HG03159 (cell line): ENCODE results near the gene SLC25A5.
"Not testable (repeated sequence)": the region's sequence is repeated elsewhere in the genome, so short reads cannot be mapped to it uniquely, and the experiment has no call there.

ENCODE experiments used
- ATAC-seq: cut with Tn5 transposase; IDR thresholded peaks from one replicate; pipeline ENCODE4 v1.9.1; 2021; ENCODE audit warnings: mild to moderate bottlenecking, moderate library complexity; ENCODE audit not compliant: unreplicated experiment

Gene SLC25A5

GRCh38 chrX:119467842-119468550 lies at the start of gene SLC25A5:
SLC25A5 (plus strand) TSS chrX:119468444; CDS start chrX:119468516, 72 bp downstream.
- ATAC-seq, result peak; percentile 78

- ATAC-seq, result no peak
Measured at GRCh38 chrX:119419146-119419545, 49.1 kb upstream of the SLC25A5 start.

- ATAC-seq, result no peak
Measured at GRCh38 chrX:119419898-119420297, 48.3 kb upstream of the SLC25A5 start.

- no peak for ATAC-seq
Measured at GRCh38 chrX:119421016-119421705, 47.1 kb upstream of the SLC25A5 start.

- ATAC-seq, result no peak
Measured at GRCh38 chrX:119423631-119424030, 44.6 kb upstream of the SLC25A5 start.

GRCh38 chrX:119424999-119425398 lies 43.2 kb upstream of the SLC25A5 start:
- no peak for ATAC-seq

- ATAC-seq, result peak; percentile 74
Measured at GRCh38 chrX:119427024-119427794, 41.0 kb upstream of the SLC25A5 start.

GRCh38 chrX:119427795-119428185 lies 40.5 kb upstream of the SLC25A5 start:
- no peak for ATAC-seq

- ATAC-seq, result no peak
Measured at GRCh38 chrX:119429471-119429870, 38.8 kb upstream of the SLC25A5 start.

- not testable (repeated sequence) for ATAC-seq
Measured at GRCh38 chrX:119441295-119441694, 26.9 kb upstream of the SLC25A5 start.

GRCh38 chrX:119442286-119442685 lies 26.0 kb upstream of the SLC25A5 start:
- no peak for ATAC-seq

- ATAC-seq, result no peak
Measured at GRCh38 chrX:119453202-119453601, 15.0 kb upstream of the SLC25A5 start.

- no peak for ATAC-seq
Measured at GRCh38 chrX:119455264-119455663, 13.0 kb upstream of the SLC25A5 start.

- no peak for ATAC-seq
Measured at GRCh38 chrX:119459181-119459580, 9.1 kb upstream of the SLC25A5 start.

GRCh38 chrX:119465555-119465954 lies 2.7 kb upstream of the SLC25A5 start:
- no peak for ATAC-seq

GRCh38 chrX:119466970-119467369 lies 1.3 kb upstream of the SLC25A5 start:
- ATAC-seq, result no peak

GRCh38 chrX:119467433-119467832 lies 811 bp upstream of the SLC25A5 start:
- ATAC-seq, result no peak

- peak; percentile 71 for ATAC-seq
Measured at GRCh38 chrX:119468551-119469312, 488 bp downstream of the SLC25A5 start.

GRCh38 chrX:119469313-119469635 lies 1.0 kb downstream of the SLC25A5 start:
- no peak for ATAC-seq

- ATAC-seq, result no peak
Measured at GRCh38 chrX:119474615-119475388, 6.6 kb downstream of the SLC25A5 start.
